HG03066 (cell line): ENCODE measurements around the gene AMACR.
"Not testable (repeated sequence)": the region's sequence is repeated elsewhere in the genome, so short reads cannot be mapped to it uniquely, and the experiment has no call there.

Experiments used
- ATAC-seq: cut with Tn5 transposase; IDR thresholded peaks from one replicate; pipeline ENCODE4 v1.9.1; 2021; ENCODE audit warnings: low read depth; ENCODE audit not compliant: unreplicated experiment

AMACR gene

DNA sequence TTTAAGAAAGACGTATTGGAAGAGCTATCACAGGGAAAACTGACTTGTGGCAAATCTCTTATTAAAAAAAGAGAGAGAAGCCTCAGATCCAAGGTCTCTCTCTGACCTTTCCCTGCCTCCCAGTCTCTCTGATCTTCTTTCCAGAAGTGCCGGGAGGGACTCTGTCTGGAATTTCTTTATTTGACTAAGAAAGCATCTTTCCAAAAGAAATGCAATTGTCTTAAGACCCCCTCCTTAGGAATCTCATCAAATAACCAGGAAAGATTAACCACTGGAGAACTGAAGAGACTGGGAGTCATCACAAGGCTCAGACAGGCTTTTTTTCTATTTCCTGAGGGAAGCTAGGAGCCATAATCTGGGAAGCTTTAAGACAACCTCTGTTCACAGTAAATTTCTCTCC lies 30.5 kb upstream of the AMACR start:
- ATAC-seq, result no peak

DNA sequence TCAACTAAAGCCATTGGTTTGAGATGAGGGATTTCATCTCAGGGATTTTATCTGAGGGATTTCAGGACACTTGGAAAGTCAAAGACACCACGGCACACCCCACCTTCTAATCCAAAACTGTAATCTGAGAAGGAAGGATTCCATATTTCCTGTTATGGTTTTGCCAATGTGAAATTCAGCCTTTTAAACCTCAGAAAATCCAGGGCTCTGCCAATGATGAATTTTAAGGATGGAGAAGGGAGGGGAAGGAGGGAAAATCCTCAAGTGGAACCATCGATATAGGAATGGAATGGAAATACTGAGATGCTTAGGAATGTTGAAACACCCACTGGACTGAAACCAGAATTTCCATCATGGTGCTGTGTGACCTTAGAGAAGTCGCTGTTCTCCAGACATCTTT lies 29.9 kb upstream of the AMACR start:
- no peak for ATAC-seq

DNA sequence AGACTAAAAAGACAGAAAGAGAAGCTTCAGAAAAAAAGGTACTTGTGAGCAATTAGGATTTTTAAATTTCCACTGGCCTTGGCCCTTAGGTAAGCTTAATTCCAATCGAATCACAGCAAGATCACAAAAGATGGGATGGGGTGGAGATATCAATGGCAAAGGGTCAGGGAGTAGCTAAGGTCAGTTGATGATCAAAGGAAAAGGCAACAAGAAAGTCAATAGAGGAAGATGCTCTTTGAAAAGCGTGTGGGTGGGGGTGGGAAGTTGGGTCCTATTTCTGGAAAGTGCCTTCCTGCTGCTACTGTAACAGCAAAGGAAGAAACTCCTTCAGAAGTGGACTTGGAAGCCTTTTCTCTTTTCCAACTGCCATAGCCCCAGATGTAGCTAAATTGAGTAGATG lies 27.9 kb upstream of the AMACR start:
- ATAC-seq, result no peak

DNA sequence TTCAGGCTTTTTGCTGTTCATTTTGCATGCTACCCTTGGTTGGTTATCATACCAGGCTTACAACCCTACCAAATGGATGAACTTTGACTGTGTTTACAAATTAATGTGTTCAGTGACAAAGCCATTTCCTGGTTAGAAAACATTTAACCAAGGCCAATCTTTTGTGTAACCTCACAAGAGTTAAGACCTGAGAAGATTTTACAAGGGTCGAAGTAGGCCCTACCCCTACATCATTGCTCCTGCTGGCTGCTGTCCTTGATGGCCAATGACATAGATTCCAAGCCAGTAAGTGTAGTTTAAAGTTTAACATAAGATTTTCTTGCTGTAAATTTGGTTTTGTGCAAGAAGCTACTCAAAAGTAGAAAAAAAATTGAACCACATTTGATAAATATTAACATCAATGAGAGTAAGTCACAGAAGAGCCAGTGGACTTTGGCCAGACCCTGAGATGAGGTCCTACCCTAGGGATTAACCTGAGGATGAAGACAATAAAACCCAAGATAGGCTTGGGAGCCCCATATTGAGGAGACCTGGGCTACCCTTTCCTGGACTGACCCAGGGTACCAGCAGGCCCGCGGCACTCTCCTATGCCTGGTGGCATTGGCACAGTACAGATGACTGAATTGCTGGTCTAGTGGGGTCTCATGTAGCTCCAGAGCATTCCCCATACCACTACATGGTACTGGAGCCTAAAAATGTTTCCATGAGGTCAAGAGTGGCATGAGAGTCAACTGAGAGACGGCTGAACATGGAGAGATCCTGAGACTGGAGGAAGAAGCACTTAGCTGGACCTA lies 26.9 kb upstream of the AMACR start:
- ATAC-seq, result peak; percentile 64

DNA sequence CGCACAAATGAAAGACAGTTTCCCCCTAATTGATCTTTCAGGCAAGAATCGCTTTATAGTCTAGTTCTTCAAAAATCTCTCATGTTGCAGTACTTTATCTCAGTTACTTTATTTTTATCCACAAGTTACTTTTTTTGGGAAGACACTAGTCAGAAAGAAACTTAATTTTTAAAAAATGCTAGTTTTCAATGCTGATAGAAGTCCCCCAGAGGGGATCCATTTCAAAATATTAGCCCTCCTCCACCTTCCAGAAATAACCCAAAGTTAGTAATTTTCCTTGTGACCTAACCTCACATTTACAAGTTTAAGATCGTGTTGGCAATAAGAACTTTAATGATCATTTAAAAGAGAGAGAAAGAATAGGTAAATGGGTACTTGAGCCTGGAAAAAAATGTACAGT lies 24.1 kb upstream of the AMACR start:
- no peak for ATAC-seq

DNA sequence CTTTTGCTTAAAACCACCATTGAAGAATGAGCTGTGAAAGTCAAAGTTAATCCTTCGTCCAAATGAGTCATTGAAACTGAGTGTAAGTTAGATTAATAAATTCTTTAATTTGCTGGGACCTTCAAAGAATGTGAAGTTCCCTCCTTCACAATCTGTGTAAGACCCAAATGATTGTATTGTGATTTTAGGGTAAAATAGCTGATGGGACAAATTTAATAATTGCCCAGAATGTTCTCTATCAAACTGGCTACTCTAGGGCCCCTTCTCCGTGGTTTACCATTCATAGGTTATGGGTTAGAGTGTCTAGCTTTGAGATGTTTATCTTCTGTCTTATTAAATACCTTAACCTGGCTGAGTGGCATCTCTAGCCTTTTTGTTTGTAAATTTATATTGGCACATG lies 23.3 kb upstream of the AMACR start:
- ATAC-seq, result no peak

DNA sequence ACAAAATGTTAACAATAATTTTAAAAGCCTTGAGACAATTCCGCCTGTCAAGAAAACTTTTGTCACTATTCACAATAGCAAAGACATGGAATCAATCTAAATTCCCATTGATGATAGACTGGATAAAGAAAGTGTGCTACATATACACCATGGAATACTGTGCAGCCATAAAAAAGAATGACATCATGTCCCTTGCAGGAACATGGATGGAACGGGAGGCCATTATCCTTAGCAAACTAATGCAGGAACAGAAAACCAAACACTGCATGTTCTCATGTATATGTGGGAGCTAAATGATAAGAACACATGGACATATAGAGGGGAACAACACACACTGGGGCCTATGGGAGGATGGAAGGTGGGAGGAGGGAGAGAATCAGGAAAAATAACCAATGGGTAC lies 22.7 kb upstream of the AMACR start:
- not testable (repeated sequence) for ATAC-seq

DNA sequence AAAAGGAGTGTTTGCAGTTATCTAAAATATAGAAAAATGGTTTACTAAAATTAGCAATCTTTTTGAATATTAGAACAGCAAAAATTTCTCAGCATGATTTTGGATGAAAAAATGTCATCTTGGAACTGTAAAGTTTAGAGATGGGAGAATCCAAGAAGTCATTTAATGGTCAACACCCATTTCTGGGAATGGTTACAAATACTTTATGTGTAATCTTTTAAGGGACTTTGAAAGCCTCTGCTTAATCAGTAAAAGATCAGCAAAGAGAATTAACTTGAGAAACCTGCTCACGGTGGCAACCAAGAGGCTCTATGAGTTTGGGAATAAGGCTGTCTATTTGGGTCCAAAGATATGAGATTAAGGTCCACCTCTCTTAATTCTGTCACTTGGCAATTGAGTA lies 22.2 kb upstream of the AMACR start:
- ATAC-seq, result no peak

DNA sequence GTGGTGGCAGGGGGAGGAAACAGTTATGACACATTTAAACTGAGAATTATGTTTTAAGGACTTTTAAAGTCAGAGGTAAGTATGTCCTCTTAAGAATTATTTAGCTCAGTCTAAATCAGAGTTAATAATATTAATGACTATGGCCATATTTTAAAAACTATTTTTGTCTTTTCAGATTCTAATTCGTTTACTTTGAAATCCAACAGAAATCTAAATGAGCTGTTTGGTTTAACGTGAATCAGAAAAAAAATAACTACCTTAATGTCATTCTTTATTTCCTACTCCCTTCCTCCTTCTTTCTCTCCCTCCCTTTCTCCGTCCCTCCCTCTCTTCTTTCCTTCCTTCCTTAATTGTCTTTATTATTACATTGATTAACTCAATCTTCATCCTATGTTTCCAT lies 20.5 kb upstream of the AMACR start:
- no peak for ATAC-seq

DNA sequence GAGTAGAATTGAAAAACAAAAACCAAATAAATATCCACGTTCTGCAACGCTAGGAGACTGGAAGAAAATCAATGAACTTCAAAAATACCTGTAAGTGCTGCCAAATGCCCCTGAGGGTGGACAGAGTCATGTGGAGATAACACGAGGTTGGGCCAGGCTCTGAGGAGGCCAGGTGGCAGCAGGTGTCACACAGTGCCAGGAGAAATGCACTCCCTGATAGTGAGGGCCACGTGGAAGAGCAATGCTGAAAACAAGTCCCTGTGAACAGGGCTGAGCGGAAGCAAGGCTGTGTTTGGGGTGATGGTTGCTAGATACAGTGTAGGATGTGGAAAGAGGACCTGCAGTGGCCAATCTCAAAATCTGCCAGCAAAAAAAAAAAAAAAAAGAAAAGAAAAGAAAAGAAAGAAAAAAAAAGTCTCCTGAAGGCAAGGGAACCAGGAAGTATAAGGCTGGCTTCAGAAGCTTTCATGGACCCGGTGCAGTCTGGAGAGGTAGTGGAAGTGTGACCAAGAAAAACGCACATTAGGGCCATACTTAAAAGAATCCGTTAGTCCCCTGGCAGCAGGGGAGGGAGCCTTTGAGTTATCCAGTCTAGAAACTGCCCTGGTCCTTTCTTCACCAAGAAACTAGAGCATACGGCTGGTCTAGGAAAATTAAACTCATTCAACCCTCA lies 18.4 kb upstream of the AMACR start:
- no peak for ATAC-seq

DNA sequence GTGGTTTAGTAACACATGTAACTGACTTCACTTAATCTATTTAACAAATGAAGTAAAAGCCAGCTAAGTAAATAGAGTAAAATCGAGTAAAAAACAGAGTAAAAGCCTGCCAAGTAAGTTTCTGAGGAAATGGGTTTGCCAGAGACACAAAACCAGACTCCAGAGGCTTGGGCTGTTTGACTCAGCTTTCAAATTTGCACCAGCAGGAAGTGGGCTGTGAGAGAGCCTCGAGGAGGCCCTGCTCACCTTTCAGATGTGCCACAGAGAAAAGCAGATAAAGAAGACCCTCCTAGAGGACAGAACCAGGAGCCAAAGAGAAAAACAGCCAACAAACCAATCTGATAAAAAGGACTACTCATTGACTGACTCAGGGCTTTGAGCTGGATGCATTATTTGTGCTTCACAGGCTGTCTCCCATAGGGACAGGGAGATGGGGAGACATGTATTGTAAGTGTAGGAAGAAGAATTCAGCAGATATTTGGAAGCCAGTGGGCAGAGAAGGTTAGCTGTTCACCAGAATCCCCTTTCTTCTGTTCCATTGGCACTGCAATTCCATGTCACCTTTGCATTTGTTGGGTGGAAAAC lies 14.4 kb upstream of the AMACR start:
- no peak for ATAC-seq

DNA sequence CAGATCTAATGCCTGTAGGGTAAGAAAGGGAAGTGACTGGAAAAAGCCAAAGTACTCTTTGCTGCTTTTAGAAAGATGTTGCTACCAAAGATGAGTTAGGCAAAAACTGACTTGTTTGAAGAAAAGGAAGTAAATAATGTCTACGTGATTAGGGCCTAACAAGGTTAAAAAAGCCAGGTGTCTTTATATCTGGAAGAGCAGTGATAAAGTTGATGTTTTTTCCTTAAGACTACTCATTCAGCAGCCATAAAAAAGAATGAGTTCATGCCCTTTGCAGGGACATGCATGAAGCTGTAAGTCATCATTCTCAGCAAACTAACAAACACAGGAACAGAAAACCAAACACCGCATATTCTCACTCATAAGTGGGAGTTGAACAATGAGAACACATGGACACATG lies 13.5 kb upstream of the AMACR start:
- ATAC-seq, result no peak

DNA sequence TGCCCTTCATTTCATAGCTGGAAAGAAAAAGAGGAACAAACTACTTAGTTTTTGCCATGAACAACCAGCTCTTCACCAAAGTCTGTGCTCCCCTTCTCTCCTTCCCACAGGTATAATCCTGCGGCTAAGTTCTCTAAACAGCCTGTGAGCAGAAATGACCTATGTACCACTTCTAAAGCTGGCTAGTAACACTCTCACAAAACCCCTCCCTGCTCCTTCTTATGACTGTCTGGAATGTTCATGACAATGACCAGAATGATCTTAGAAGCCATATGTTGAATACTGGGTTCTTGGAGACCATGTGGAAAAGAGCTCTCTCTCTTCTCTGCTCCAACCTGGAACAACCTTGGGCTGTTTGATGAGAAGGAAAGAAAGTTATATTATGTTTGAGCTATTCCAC lies 12.9 kb upstream of the AMACR start:
- no peak for ATAC-seq

DNA sequence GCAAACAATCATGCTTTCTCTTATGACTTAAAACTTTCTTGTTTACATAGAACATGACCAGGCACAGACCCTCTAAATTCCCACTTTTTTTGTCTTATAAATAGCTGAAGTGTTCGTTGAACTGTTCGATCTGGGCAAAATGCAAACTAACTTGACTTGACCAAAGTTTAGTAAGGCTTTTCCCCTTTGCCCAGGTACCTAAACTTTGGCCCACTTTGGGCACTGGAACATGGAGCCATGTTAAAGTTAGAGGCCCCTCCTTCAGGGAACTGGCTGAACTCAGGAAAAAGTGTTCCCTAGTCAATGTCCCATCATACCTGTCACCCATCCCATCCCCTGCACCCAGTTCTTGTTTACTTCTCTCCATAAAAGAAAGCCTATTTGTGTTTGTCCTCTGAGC lies 9.4 kb upstream of the AMACR start:
- no peak for ATAC-seq

DNA sequence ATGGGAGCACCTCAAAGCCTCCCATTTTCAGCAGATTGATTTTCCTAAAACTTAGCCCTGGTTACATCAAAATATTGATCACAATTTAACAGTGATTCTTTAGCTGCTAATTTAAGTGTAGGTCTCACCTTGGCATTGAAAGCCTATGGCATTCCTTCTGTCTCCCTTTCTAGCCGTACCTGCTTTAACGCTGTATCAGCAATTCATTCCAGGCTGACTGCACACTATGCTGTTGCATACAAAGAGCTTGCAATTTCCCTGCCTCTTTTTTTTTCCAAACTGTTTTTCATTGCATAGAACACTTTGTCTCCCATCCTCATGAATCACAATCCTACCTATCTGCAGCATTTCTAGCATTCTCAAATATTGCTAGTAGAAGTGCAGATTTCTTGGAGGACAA lies 8.9 kb upstream of the AMACR start:
- no peak for ATAC-seq

DNA sequence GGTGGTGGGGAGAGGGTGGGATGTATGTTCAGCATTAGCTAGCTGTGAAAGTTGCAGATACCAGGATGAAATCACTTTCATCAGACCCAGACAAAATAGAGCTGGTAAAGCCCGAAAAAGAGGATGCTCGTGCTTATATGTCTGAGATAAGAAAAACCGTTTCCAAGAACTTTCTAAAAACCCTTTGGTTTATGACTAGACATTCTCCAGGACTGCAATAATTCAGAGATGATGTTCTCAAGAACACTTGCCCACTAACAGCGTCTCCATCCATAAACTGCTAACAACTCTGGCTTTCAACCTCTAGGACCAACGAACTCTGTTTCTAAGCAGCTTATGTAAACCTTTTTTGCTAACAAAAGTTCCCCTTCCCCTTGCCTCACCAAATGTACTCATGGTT lies 8.4 kb upstream of the AMACR start:
- no peak for ATAC-seq

DNA sequence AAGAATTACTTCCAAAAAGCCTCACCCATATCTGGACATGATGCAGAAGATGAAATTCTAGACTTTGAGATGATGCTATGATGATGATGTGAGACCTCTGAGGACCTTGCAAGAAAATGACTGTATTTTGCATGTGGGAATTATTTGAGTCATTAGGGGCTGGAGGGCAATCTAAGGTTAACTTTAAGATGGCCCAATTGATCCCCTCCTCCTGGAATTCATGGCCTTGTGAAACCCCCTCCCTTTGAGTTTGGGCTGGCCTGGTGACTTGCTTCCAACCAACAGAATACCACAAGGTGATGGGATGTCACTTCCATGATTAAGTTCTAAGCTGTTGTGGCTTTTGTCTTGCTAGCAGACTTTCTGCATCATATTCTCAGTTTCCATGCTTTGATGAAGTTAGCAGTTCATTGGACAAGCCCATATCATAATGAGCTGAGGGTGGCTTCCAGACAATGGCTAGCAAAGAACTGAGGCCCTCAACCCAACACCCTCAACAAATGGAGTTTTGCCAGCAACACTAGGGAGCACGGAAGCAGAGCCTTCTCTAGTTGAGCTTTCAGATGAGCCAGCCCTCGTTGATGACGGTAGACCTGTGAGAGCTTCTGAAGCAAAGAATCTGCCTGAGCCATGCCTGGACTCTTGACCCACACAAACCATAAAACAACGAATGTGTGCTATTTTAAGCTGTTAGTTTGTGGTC lies 7.4 kb upstream of the AMACR start:
- ATAC-seq, result no peak

DNA sequence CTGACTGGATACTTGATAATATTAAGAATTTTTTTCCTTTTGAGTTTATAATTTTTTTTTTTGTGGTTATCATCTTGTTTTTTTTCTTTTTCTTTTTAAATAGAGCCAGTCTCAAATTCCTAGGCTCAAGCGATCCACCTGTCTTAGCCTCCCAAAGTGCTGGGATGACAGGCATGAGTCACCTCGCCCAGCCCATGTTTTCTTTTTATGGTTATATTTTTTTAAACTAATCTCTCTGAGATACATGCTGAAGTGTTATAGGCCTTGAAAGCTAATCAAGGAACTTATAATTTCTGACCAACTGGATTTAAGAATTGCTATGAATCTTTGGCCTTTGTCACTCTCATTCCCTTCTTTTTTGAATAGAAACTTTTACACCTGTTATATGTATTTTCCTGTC lies 6.8 kb upstream of the AMACR start:
- no peak for ATAC-seq

DNA sequence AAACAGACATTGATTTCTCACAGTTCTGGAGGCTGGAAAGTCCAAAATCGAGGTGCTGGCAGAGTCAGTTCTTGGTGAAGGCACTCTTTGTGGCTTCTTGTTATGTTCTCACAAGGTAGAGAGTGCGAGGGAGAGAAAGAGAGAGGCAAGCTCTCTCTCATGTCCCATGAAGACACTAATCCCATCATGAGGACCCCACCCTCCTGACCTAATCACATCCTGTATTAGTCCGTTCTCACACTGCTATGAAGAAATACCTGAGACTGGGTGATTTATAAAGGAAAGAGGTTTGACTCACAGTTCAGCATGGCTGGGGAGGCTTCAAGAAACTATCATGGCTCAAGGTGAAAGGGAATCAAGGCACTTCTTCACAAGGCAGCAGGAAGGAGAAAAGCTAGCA lies 5.7 kb upstream of the AMACR start:
- no peak for ATAC-seq

DNA sequence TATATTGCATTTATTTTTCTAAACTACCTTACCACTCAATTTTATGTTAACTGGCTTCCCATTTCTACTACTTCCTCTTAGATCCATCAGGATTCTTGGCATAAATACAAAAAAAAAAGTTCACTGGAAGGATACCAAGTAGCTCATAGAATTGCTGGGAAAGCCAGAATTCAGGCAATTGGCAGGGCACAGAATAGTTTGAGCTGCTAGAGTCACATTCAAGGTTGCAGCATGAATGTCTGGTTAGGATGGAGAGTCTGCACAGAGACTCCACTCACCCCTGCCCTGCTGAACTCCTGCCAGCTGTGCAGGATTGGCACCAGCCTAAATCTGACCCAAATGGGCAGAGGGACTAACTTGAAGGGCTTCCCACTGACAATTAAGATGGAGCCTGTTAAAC lies 4.9 kb upstream of the AMACR start:
- no peak for ATAC-seq

DNA sequence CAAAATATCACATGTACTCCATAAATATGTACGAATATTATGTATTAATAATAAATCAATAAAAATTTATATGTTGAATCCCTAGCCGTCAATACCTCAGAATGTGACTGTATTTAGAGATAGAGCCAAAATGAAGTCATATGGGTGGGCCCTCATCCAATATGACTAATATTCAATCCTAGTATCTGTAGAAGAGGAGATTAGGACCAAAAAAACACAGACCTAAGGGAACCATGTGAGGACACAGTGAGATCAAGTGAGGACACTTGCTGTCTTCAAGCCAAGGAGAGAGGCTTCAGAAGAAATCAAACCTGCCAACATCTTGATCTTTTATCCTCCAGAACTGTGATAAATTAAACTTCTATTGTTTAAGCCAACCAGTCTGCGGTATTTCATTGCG lies 3.7 kb upstream of the AMACR start:
- no peak for ATAC-seq
